GM18867 (cell line): ENCODE measurements around the gene ALDH16A1.
A peak's percentile ranks its signal among the peaks of the same experiment; 100 is the strongest.

Experiments used
- ATAC-seq: cut with Tn5 transposase; IDR thresholded peaks from one replicate; pipeline ENCODE4 v1.9.1; 2021; ENCODE audit warnings: mild to moderate bottlenecking, moderate library complexity; ENCODE audit not compliant: unreplicated experiment

The ALDH16A1 gene

DNA sequence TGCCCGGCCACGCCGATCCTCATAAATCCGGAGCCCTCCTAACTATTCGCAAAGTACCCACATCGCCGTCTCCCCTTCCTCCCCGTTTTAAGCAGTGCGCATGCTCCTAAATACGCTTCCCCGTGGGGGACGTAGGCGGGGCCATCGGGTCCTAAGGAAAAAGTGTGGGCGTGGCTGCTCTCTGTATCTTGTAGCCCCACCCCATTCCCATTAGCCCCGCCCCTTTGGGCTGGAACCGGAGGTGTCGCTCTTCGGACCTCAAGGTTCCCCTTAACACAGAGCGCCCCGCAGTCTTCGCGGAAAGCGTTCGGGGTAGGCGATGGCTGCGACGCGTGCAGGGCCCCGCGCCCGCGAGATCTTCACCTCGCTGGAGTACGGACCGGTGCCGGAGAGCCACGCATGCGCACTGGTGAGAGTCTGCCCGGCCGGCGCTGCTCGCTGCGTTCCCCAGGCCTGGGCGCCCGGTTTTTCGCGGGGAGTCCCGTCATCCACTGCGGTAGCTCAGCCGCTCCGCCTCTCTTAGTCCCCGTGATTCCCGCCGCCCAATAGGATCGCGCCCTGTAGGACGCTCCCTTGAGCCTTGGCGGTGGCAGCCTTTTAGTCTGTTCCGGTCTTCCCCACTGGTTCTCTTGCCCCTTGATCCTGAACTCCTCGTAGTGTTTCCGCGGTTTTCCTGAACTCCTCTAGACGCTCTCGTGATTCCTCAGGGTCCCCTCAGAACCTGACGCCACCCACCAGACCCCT is at the start of gene ALDH16A1:
Gene ALDH16A1, plus strand, starts transcription at position 213 of the 744 bp plus-strand sequence. Its CDS starts 107 bp downstream, at position 320.
- ATAC-seq = peak; percentile 78

DNA sequence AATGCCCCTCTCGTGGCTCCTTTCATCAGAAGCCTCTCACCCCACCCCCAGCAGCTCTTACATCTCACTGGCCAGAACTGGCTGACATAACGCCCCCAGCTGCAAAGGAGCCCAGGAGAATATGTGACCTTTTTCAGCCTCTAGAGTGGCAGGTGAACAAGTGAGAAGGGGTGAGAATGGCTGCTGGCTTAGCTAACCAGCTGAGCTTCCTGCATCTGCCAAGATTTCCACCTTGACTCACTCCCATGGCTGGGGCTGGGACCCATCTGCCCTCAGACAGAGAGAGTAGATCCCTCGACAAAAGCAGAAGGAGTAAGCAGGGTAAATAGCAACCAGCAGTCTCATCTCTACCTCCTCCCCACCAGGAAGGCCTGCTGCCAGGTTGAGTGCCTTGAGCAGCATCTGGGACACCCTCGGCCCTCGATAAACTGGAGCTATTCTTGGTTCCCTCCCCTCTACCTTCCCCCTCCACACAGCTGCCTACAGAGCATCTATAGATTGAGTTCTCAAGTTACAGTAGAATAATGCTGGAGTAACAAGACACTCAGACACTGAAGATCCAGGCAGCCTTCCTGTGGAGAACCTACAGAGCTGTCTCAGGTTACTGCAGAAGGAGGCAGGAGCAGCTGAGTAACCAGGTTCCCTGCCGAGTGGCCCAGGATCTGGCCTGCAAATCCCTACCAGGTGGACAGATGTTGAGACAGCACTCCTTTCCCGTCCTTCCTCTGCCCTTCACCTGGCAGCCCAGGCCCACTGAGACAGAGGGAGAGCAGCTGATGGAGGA is 49.4 kb upstream of the ALDH16A1 start:
- no peak for ATAC-seq

DNA sequence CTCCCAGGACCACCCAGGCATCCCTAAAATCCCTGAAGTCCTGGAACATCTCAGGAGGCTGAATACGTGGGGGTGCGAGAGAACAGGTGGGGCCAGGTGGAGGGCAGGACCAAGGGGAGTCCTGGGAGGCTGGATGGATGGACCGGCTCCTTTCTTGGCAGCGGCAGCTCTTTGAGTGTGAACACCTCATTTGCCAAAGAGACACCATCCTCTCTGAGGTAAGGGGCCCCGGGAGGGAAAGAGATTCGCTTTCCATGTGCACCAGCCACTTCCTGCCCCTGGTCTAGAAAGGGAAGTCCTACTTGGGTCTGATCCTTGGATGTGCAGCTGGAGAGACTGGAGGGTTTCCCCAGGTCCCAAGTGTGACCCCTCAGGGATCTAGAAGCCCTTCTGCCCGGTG is 45.9 kb upstream of the ALDH16A1 start:
- no peak for ATAC-seq

DNA sequence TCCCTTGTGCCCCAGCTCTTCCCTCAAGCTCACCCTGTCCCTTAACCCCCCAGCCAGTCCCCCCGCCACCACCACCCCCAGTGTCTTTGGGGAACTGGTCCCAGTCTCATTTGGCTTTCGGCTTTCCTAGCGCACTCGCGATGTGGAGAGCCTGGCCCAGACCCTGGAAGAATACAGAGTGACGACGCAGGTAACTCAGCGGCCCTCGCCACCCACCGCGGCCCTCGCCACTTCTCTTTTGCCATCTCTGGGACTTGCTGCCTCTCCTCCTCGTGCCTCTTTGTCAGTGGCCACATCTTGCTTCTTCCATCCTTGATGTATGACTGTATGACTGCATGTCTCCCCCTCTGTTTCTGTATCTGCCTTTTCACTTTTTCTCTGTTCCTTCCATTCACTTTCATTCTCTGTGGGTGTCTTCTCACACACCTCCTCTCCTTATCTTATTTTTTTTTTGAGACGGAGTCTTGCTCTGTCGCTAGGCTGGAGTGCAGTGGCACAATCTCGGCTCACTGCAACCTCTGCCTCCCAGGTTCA is 45.5 kb upstream of the ALDH16A1 start:
- no peak for ATAC-seq

DNA sequence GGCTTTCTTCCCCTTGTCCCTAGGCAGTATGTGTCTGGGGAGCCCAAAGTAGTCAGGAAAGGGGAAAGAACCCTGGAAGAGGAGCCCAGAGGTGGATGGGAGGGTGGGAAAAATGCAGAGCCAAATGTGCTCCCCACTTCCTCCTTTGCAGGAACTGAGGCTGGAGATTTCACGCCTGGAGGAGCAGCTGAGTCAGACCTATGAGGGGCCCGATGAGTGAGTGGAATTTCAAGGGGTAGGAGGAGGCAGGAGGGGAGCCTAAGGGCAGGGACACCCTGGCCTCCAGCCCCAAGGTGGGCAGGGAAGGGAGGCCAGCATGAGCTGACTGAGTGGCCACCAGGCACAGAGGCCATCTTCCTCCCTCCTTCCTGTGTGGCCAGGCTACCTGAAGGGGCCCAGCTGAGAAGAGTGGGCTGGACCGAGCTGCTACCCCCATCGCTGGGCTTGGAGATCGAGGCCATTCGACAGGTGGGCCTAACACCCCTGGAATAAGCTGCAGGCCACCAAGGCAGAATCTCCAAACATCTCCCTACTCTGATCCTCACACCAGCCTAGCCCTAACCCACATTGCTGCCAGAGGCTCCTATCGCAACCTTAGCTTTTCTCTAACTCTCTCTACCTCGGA is 44.1 kb upstream of the ALDH16A1 start:
- no peak for ATAC-seq

DNA sequence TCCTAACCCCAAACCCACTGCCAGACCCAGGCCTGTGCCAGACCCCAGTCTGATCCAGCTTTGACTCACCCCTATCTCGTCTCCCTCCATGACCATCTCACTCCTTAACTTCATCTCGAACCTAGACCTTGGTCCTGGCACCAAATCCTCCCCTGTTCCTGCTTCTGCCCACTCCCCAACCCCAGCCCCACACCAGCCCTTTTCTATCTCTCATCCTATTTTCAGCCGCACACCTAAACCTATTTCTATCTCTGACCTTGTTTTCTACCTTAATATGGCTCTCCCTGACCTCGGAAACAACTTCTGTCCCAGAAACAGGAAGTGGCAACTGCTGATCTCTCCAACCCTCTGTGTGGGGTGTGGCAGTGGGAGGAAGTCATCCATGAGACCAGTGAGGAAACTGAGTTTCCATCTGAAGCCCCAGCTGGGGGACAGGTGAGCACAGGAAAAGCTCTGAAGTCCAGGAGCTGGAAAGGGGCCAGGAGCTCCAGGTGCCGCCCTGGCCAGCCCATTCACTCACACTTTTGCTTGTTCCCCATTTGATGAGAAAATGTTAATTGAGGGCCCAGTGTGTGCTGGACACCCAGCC is 43.5 kb upstream of the ALDH16A1 start:
- ATAC-seq = no peak

DNA sequence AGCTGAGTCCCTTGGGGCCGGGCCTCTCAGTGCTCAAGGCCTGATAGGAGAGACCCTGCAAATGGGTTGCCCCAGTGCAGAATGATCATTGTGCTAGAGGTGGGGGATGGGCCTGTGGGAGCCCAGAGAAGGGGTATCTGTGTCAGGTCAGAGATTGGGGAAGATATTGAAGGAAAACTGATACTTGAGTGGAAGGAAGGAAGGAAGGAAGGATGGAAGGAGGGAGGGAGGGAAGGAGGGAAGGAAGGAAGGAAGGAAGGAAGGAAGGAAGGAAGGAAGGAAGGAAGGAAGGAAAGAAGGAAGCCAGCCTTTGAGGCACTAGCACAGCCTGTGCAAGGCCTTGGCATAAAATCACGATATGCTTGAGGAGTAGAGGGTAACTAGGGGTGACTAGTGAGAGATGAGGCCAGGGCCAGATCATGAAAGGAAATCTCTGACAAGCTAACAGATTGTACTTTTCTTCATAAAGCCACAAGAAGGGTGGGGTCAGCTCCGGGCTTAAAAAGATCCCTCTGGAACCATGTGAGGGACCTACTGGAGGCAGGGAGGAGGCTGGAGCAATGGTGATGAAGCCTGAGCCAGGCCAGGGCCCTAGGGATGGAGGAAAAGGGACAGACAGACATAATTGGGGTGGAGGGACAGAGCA is 41.2 kb upstream of the ALDH16A1 start:
- no peak for ATAC-seq

DNA sequence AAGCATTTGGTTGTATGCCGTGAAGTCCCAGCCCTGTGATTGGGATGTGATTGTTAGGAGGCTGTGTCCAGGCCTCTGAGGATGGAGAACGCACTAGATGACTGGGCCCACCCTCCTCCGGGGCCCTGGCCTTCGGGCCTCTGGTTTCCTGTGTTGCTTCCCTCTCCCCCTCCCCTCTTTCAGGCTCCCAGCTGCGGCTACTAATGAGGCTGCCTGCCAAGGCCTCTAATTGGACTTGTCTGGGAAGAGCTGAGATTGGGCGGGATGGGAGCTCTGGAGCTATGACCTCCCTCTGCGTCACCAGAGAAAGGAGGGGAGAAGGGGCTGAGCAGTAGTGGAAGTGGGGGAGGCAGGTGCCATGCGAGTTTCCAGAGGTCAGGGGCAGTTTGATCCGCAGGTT is 39.7 kb upstream of the ALDH16A1 start:
- ATAC-seq = no peak

DNA sequence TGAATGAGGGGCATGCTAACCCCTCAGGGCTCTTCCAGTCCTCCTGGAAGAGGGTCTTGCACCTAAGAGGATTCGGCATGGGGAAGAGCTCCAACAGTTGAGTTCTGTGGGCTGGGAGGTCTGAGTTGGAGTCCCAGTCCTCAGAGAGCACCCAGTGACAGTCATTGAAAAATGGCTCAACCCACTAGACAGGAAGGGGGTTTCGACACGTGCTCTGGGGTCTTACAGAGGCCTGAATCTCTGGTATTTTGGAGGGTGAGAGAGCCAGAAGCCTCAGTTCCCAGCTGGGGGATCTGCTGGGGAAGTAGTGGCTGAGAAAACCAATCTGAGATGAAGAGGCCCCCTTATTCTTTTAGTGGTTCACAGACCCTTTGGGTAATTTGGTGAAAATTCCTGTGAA is 38.8 kb upstream of the ALDH16A1 start:
- ATAC-seq = no peak

DNA sequence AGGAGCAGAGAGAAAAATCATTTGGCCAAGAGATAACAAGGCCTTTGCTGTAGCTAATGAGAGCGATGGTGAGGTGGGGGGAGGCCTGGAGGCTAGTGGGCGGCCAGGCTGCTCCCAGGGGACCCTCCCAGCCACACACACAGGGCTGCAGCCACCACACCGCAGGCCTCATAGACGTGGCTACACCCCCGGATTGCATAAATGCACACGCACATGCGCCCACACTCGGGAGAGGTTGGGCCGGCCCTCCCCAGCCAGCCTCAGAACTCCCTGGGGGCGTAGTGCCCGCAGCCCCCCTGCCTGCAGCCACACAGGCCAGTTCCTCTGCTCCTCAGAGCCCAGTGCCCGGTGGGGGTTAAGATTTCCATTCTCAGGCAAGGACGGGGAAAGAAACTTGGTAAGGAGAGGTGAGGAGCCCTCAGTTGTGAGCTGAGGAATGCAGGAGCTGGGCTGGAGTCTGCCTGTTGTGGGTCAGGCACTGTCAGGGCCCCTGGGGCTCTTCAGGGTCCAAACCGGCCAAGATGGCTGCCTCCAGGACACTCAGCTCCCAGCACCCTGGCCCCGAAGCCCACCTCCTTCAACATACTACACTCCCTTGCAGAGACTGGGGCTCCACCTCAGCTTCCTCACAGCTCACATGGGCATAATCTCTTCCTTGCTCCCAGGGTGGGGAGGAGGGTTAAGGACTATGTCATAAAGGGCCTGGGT is 37.8 kb upstream of the ALDH16A1 start:
- no peak for ATAC-seq

DNA sequence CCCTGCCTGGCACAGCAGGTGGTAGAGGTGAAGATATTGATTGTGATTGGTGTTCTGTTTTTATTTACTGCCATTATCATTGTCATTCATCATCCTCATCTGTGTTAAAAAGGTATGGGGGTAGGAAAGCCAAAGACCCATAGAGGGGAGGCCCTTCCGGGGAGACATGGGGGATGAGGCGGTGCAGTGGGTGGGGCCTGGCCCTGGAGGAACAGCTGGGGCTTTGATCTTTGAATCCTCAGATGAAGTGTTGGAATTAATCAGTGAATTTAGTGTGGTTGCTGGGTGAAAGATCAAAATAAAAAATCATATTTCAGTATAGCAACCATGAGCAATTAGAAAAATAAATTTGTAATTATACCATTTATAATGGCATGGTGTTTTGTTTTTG is 37.2 kb upstream of the ALDH16A1 start:
- ATAC-seq = no peak

DNA sequence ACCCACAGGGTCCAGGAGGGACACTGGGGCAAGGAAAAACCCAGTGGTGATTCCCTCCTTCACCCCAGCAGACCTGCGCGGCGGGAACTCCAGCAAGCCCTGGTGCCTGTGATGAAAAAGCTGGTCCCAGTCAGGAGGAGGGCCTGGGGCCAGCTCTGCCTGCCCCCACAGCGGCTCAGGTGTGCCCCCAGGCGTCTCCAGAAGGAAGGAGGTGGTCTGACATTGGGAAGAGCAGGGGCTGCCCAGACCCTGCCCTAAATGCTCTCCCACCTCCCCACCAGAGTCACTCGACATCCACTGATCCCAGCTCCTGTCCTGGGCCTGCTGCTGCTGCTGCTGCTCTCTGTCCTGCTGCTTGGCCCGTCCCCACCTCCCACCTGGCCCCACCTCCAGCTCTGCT is 35.9 kb upstream of the ALDH16A1 start:
- no peak for ATAC-seq

DNA sequence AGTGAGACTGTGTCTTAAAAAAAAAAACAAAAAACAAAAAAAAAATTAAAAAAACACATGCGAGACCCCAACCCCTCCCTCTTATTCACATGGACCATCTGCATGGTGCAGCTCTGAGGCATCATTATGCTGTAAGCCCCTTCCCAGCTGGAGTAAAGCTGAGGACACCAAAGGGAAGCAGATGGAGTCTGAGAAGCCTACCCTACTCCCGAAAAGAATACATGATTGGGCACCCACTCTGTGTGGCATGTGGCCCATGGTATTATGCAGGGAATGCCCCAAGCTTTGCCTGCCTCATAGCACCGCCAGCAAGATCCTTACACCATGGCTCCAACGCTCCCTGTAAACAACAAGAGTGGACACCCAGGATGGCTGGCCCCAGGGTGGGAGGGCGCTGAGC is 34.5 kb upstream of the ALDH16A1 start:
- ATAC-seq = no peak

DNA sequence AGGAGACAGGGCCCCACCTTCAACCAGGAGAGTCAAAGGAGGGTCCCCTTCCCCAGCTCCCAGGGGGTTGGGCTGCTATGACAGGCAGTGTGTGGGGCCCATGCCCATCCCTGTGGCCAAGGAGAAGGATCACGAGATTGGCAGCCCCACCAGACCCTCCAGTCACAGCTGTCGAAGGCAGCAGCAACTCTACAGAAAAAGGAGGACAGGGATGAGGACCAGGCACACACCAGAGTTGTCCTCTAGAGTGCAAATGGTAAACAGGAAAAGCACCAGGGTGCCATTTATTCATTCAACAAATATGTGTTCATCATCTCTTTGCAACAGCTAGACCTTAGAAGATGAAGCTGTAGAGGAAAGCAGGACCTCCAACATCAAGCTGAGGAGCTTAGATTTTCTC is 33.9 kb upstream of the ALDH16A1 start:
- ATAC-seq = no peak

DNA sequence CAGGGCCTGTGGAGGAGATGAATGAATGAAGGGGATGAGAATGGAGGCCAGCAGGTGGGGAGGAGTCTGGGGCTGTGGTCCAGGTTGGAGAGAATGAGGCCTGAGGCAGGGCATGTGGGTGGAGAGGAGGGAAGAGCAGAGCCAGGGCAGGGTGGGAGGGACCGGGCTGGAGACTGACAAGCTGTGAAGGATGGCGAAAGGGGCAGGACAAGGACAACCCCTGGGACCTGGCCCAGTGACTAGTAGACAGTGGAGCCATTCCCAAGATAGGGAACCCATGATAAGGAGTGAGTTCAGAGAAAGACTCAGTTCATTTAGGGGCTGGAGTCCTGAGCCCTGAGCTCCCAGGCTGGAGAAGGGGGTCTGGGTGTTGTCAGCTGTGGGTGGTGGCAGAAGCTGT is 32.8 kb upstream of the ALDH16A1 start:
- ATAC-seq = no peak

DNA sequence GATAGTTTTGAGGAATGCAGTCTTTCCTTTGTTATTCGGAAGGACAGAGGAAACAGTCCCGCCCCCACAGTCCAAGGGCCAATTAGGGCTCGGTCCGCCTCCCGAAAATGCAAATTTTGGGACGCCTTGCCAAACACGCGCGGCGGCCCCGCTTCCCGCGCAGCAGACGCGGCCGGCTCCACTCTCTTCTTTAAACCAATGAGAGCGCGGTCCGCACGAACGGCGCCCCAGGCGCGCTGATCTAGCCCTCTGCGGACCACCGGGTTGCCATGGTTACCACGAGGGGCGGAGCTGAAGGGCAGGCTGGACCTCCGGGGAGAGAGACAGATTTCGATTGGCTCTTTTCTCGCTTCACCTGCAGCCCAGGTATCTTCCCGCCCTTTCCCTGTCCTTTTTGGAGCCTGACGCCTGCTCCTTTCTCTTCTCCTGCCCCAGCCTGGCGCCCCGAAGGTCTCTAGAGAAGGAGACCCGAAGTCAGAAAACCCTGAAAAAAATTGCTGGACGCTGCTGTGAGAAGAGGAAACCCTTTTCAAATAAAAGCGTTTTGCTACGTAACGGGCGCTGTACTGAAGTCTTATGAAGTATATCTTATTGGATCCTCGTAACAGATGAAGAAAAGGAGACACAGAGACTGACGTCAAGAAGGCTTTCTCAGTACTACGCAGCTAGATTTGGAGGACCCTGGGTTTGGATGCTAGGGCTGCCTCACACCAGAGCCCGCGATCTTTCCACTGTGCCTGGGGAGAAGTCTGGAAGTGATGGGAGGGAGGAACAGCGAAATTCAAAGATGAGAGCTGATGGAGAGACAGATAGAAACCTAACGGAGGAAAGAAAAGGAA is 31.8 kb upstream of the ALDH16A1 start:
- ATAC-seq = no peak

DNA sequence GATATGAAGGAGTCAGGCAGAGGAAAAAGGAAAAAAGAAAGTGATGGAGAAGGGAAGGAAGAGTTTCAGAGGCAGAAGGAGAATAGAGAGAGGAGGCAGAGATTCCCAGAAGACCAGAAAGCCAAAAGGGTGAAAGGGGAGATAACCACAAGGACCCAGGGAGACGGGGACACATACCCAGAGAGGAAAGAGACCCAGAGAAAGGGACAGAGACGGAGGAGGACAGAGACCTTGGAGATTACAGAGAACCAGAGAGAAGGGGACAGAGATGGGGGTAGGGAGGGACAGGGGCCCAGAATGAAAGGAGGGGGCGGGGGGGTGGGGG is 31.2 kb upstream of the ALDH16A1 start:
- ATAC-seq = no peak

DNA sequence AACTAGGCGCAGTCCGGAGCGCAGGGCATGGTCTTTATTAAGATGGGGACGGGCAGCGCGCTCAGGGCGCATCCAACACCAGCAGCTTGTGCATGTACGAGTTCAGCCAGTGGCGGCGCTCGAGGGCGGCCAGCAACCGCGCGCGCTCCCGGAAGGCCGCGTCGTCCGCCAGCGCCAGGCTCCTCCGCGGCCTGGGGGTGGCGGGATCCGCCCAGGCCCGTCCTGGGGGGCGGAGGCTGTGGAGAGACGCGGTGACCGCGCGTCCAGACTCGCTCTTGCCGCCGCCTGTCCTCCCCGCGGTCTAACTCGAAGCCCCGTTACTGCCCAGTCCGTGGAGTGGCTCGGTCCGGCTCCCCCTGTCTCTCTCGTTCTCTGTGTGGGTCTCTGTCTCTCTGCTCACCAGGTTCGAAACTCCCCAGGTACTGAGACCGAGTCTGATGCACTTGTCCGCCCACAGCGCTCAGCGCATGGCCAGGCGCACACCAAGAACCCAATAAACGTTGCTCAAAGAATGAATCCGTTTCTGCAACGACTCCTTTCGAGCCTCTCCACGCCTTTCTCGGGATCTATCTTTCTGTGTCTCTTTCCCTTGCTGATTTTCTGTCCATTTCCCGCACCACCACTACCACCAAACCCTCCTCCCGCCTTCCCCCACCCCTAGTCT is 30.5 kb upstream of the ALDH16A1 start:
- no peak for ATAC-seq
